IMR-90 (cell line): ENCODE measurements around the gene AGBL1. TPM values are rescaled to one million over a fixed set of nuclear protein-coding genes. Genes with fewer than 3 reads are reported as not detected.

Experiments used
- ATAC-seq: fragments of 200-7000 bp; cut with Tn5 transposase; 2 replicates; pipeline ENCODE4 v1.9.1; 2020; ENCODE audit warnings: low read depth, mild to moderate bottlenecking, moderate library complexity
- BruUV-seq: library from RNA; stranded (reverse); fragments of 400-500 nt; replicated peaks from 2 replicates; lab custom pipeline; 2021; lab: Mats Ljungman, UMichigan
- CTCF ChIA-PET: fragments of 300-600 bp; formaldehyde crosslinking; extraction: SDS; loops from one replicate; lab custom pipeline; 2021; ENCODE audit warnings: antibody characterized with exemption; lab: Yijun Ruan, JAX
- POLR2A ChIA-PET: fragments of 300-600 bp; sonication (Branson Sonifier 250); formaldehyde crosslinking; loops from one replicate; lab custom pipeline; 2022; ENCODE audit warnings: antibody characterized with exemption; ENCODE audit not compliant: unreplicated experiment; lab: Charles Lee
- DNase-seq: peaks from one replicate; pipeline ENCODE4 v3.0.0; 2013
- H2AFZ ChIP-seq: replicated peaks from 2 replicates; pipeline ENCODE3; 2013; ENCODE audit warnings: low read length, mild to moderate bottlenecking; ENCODE audit not compliant: poor library complexity
- H2AK5ac ChIP-seq: 2 replicates; pipeline ENCODE4 v1.6.1; 2013; ENCODE audit warnings: low read depth, low read length, inconsistent platforms
- H2AK9ac ChIP-seq: replicated peaks from 2 replicates; pipeline ENCODE3; 2013; ENCODE audit warnings: mild to moderate bottlenecking, low read depth, low read length, moderate library complexity; ENCODE audit not compliant: poor library complexity
- H2BK120ac ChIP-seq: 2 replicates; pipeline ENCODE4 v1.6.1; 2013; ENCODE audit warnings: low read depth, low read length, inconsistent platforms
- H2BK15ac ChIP-seq: 3 replicates; pipeline ENCODE4 v1.6.1; 2013; ENCODE audit warnings: low read depth, low read length, inconsistent platforms
- H2BK20ac ChIP-seq: 2 replicates; pipeline ENCODE4 v1.6.1; 2013; ENCODE audit warnings: low read depth, mild to moderate bottlenecking, inconsistent platforms, low read length, moderate library complexity
- H2BK5ac ChIP-seq: 2 replicates; pipeline ENCODE4 v1.6.1; 2013; ENCODE audit warnings: mild to moderate bottlenecking, low read depth, low read length, inconsistent platforms; ENCODE audit not compliant: poor library complexity, severe bottlenecking
- H3K14ac ChIP-seq: replicated peaks from 2 replicates; pipeline ENCODE4 v1.6.1; 2013; ENCODE audit warnings: low read depth, low read length, inconsistent platforms
- H3K18ac ChIP-seq: 2 replicates; pipeline ENCODE4 v1.6.1; 2013; ENCODE audit warnings: low read depth, low read length, control low read depth
- H3K23ac ChIP-seq: 2 replicates; pipeline ENCODE4 v1.6.1; 2013; ENCODE audit warnings: low read depth, low read length, inconsistent platforms
- H3K27ac ChIP-seq: 2 replicates; pipeline ENCODE4 v1.5.1; 2013; ENCODE audit warnings: mild to moderate bottlenecking, control low read depth, low read length; ENCODE audit not compliant: insufficient read depth
- H3K27me3 ChIP-seq: 2 replicates; pipeline ENCODE4 v1.6.1; 2013; ENCODE audit warnings: low read length; ENCODE audit not compliant: control insufficient read depth, insufficient read depth
- H3K36me3 ChIP-seq: 2 replicates; pipeline ENCODE4 v1.6.1; 2013; ENCODE audit warnings: low read length, mixed read lengths; ENCODE audit not compliant: control insufficient read depth, insufficient read depth
- H3K4ac ChIP-seq: 2 replicates; pipeline ENCODE4 v1.6.1; 2013; ENCODE audit warnings: low read depth, low read length, inconsistent platforms
- H3K4me1 ChIP-seq: 2 replicates; pipeline ENCODE4 v1.6.1; 2013; ENCODE audit warnings: low read length, mixed read lengths; ENCODE audit not compliant: control insufficient read depth, insufficient read depth
- H3K4me2 ChIP-seq: 2 replicates; pipeline ENCODE4 v1.6.1; 2013; ENCODE audit warnings: low read depth, mild to moderate bottlenecking, control low read depth, low read length, moderate library complexity
- H3K4me3 ChIP-seq: 2 replicates; pipeline ENCODE4 v1.5.1; 2013; ENCODE audit warnings: low read depth, mild to moderate bottlenecking, control low read depth, low read length, moderate library complexity; ENCODE audit not compliant: insufficient read depth
- H3K56ac ChIP-seq: 2 replicates; pipeline ENCODE4 v1.6.1; 2013; ENCODE audit warnings: low read length, inconsistent platforms; ENCODE audit not compliant: insufficient read depth; ENCODE audit errors: extremely low read depth
- H3K79me1 ChIP-seq, 2 experiments: 2 replicates each; pipeline ENCODE4 v1.6.1; 2013; ENCODE audit warnings: low read length in 2 of 2, inconsistent platforms in 1 of 2, low read depth in 1 of 2
- H3K9ac ChIP-seq: 2 replicates; pipeline ENCODE4 v1.6.1; 2013; ENCODE audit warnings: low read depth, low read length, control low read depth
- H3K9me1 ChIP-seq: 2 replicates; pipeline ENCODE4 v1.6.1; 2013; ENCODE audit warnings: low read length, inconsistent platforms; ENCODE audit not compliant: insufficient read depth
- H3K9me3 ChIP-seq: 2 replicates; pipeline ENCODE4 v1.6.1; 2013; ENCODE audit warnings: low read length; ENCODE audit not compliant: control insufficient read depth, insufficient read depth
- H4K20me1 ChIP-seq: 2 replicates; pipeline ENCODE4 v1.6.1; 2013; ENCODE audit warnings: low read length, inconsistent platforms; ENCODE audit not compliant: insufficient read depth
- H4K5ac ChIP-seq: 2 replicates; pipeline ENCODE4 v1.6.1; 2013; ENCODE audit warnings: mild to moderate bottlenecking, low read depth, low read length, control low read depth
- H4K8ac ChIP-seq, 2 experiments: 2 replicates each; pipeline ENCODE4 v1.6.1; 2013; ENCODE audit warnings: low read depth in 2 of 2, low read length in 2 of 2, control low read depth in 1 of 2, inconsistent platforms in 1 of 2
- H4K91ac ChIP-seq: 2 replicates; pipeline ENCODE4 v1.6.1; 2013; ENCODE audit warnings: low read depth, low read length, inconsistent platforms; ENCODE audit not compliant: insufficient read depth
- BHLHE40 ChIP-seq: fragments of 150-350 bp; IDR thresholded peaks from 2 replicates; pipeline ENCODE4 v1.6.1; 2016; ENCODE audit warnings: mild to moderate bottlenecking, low read depth, low read length
- CEBPB ChIP-seq: IDR thresholded peaks from 2 replicates; pipeline ENCODE4 v1.6.1; 2012; ENCODE audit warnings: low read depth, low read length, improper control_type of control experiment
- CHD1 ChIP-seq: IDR thresholded peaks from 2 replicates; pipeline ENCODE4 v1.6.1; 2012; ENCODE audit warnings: low read depth, low read length, improper control_type of control experiment
- CTCF ChIP-seq: conservative IDR thresholded peaks from 2 replicates; pipeline ENCODE4 v1.5.1; 2012; ENCODE audit warnings: mild to moderate bottlenecking, low read depth, low read length, improper control_type of control experiment
- ELK1 ChIP-seq: fragments of 150-350 bp; IDR thresholded peaks from 2 replicates; pipeline ENCODE4 v1.6.1; 2016; ENCODE audit warnings: low read depth, mild to moderate bottlenecking, low read length, moderate library complexity, borderline replicate concordance
- FOS ChIP-seq: fragments of 150-350 bp; IDR thresholded peaks from 2 replicates; pipeline ENCODE4 v1.6.1; 2016; ENCODE audit warnings: low read depth, low read length
- MAFK ChIP-seq: IDR thresholded peaks from 2 replicates; pipeline ENCODE4 v1.6.1; 2012; ENCODE audit warnings: low read depth, low read length, improper control_type of control experiment
- MAZ ChIP-seq: IDR thresholded peaks from 2 replicates; pipeline ENCODE4 v1.6.1; 2012; ENCODE audit warnings: low read depth, mild to moderate bottlenecking, low read length, improper control_type of control experiment, moderate library complexity, borderline replicate concordance
- MXI1 ChIP-seq: IDR thresholded peaks from 2 replicates; pipeline ENCODE4 v1.6.1; 2012; ENCODE audit warnings: low read depth, mild to moderate bottlenecking, low read length, moderate library complexity, borderline replicate concordance
- NFE2L2 ChIP-seq: fragments of 150-350 bp; IDR thresholded peaks from 2 replicates; pipeline ENCODE4 v1.6.1; 2016; ENCODE audit warnings: low read depth, mild to moderate bottlenecking, low read length
- POLR2A ChIP-seq: IDR thresholded peaks from 2 replicates; pipeline ENCODE4 v1.6.1; 2012; ENCODE audit warnings: mild to moderate bottlenecking, low read depth, low read length
- RAD21 ChIP-seq: IDR thresholded peaks from 2 replicates; pipeline ENCODE4 v1.6.1; 2012; ENCODE audit warnings: low read length, improper control_type of control experiment
- RCOR1 ChIP-seq: IDR thresholded peaks from 2 replicates; pipeline ENCODE4 v1.6.1; 2012; ENCODE audit warnings: mild to moderate bottlenecking, low read length, improper control_type of control experiment; ENCODE audit not compliant: insufficient replicate concordance
- RFX5 ChIP-seq: IDR thresholded peaks from 2 replicates; pipeline ENCODE4 v1.8.0; 2012; ENCODE audit warnings: low read depth, mild to moderate bottlenecking, low read length, moderate library complexity
- SMC3 ChIP-seq: fragments of 150-350 bp; IDR thresholded peaks from 2 replicates; pipeline ENCODE4 v1.6.1; 2016; ENCODE audit warnings: low read depth, mild to moderate bottlenecking, antibody characterized with exemption, low read length, moderate library complexity
- USF2 ChIP-seq: fragments of 150-350 bp; IDR thresholded peaks from 2 replicates; pipeline ENCODE4 v1.6.1; 2017; ENCODE audit warnings: mild to moderate bottlenecking, antibody characterized with exemption, low read length, low read depth
- WGBS, 2 experiments: methylation state at CpG; one replicate each; pipeline versions ENCODE4 v1.1.5 to v1.1.7; 2013; ENCODE audit warnings: missing lambda C conversion rate in 2 of 2; ENCODE audit not compliant: insufficient read length in 1 of 2; ENCODE audit errors: extremely low coverage in 2 of 2; 5-methylcytosine and 5-hydroxymethylcytosine counted together
- dilution Hi-C: fragments of 300-500 bp; cut with HindIII; formaldehyde crosslinking; loops from one replicate; pipeline ENCODE4 v1.14.3; 2018; ENCODE audit warnings: low sequenced_read_pairs; ENCODE audit not compliant: unreplicated experiment
- in situ Hi-C: fragments of 300-500 bp; cut with MboI; formaldehyde crosslinking; loops from 3 replicates; pipeline ENCODE4 v1.14.3; 2019; ENCODE audit warnings: low sequenced_read_pairs, inconsistent platforms, mixed read lengths
- intact Hi-C: fragments of 100-400 bp; cut with micrococcal nuclease; formaldehyde crosslinking; loops from 2 replicates; pipeline ENCODE4 v1.10.0; 2022
- polyA plus RNA-seq, 3 experiments: library from polyadenylated mRNA; depleted of rRNA; stranded (reverse); fragments of >200 nt; gene quantifications; 2 replicates each; pipeline ENCODE4 v1.2.3, GENCODE V29; 2012; ENCODE audit warnings: low replicate concordance in 1 of 3
- total RNA-seq: library from RNA; depleted of rRNA; stranded (reverse); fragments of >200 nt; gene quantifications from 2 replicates; pipeline ENCODE4 v1.2.3, GENCODE V29; 2012

AGBL1 gene
- total and polyA plus RNA-seq, 2 of the 4 experiments (the other 2 are of a cell fraction): not detected

GRCh38 chr15:86706813-86707212 is 627.1 kb downstream of the AGBL1 start:
- Histone ChIP-seq H3K4me2 (no peak overlapping the region), H2BK20ac (no peak overlapping the region), H3K9ac (no peak overlapping the region), H3K4me3 (no peak overlapping the region), H3K4ac (no peak overlapping the region), H3K27ac (no peak overlapping the region), H4K20me1 (no peaks in the 10 kb centered on the region), H3K27me3 (no peaks in the 10 kb centered on the region), H2BK120ac (no peak overlapping the region), H2BK15ac (no peak overlapping the region), H3K23ac (no peak overlapping the region), H3K18ac (no peak overlapping the region), H3K36me3 (no peaks in the 10 kb centered on the region), H3K14ac (no peak overlapping the region), H3K4me1 (no peaks in the 10 kb centered on the region), H3K79me1 (no peaks in the 10 kb centered on the region), H4K91ac (no peak overlapping the region), H3K9me1 (no peaks in the 10 kb centered on the region), H2BK5ac (no peak overlapping the region), H3K56ac (no peak overlapping the region), H4K5ac (no peak overlapping the region), H4K8ac (no peak overlapping the region), H2AFZ (no peak overlapping the region), H2AK9ac (no peak overlapping the region), H3K9me3 (peaks cover 4% of the 10 kb centered on the region), H2AK5ac (no peak overlapping the region)
- dilution Hi-C loops (no loop called here), in situ Hi-C loops (no loop called here), intact Hi-C loops (no loop called here)
- ChIA-PET CTCF (no interaction called here), POLR2A (no interaction called here)
- 100% methylated on average over 1 of the region's 1 CpG; no CpG with 5 or more reads in 1 of the 2 experiments for WGBS, 2 experiments
- no peak for DNase-seq
- no peak for ATAC-seq
- BruUV-seq: no TSS peak
- TF ChIP-seq MAFK: no peak
- no peak for TF ChIP-seq BHLHE40
- no peak for TF ChIP-seq FOS
- TF ChIP-seq CEBPB: no peak
- no peak for TF ChIP-seq CHD1
- no peak for TF ChIP-seq ELK1
- no peak for TF ChIP-seq RAD21
- no peak for TF ChIP-seq NFE2L2
- TF ChIP-seq POLR2A: no peak
- TF ChIP-seq MXI1: no peak
- no peak for TF ChIP-seq CTCF
- no peak for TF ChIP-seq USF2
- TF ChIP-seq RCOR1: no peak
- no peak for TF ChIP-seq MAZ
- TF ChIP-seq RFX5: no peak
- TF ChIP-seq SMC3: no peak
